NCI-H82 treated with DMSO at 0.1 percent for 48 hours (cell line): ENCODE results near the gene NDE1.
"Not testable (repeated sequence)": the region's sequence is repeated elsewhere in the genome, so short reads cannot be mapped to it uniquely, and the experiment has no call there.

ENCODE experiments used
- DNase-seq: peaks from one replicate; lab custom pipeline; 2025; ENCODE audit not compliant: unreplicated experiment; lab: John Stamatoyannopoulos, UW

The NDE1 gene

DNA sequence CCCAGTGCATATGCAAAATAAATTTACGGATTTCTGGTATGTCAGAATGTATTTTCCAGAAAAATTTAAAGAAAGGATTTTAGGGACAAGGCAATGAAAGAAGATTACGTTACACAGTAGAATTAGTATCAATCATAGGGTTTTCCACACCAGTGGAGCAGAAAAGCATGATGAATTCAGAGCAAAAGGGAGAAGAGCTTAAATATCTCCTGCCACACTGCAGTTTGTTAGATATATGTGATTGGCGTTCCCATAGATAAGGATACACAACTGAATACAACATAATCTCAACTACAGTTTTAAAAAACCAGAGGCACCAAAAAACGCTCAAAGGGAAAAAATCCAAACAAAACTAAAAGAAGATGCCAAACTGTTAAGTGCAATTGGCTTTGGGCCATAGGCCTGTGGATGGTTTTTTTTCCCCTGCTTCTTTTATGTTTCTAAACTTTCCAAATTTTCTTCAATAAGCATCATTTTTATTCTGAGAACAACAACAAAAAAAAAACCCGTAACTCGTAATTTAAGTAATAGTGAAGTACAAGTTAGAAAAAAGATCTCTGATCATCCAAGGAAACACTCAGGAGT is 29.3 kb upstream of the NDE1 start:
- no peak for DNase-seq

DNA sequence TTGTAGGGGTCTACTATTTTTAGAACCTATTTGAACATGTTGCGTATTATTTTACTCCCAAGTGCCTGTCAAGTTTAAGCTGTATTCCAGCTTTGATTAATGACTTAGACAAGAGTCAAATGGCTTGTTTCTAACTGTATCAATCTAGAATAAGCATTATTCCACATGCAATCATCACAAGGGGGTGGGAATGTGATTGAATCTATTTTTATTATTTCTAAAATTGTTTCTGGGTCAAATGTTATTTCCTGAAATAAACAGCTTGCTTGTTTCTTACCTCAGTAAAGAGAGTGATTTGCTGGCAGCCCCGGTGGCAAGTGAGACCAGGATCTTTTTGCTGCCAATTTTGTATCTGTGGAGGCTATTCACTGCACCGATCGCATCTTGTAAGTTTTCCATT is 28.6 kb upstream of the NDE1 start:
- no peak for DNase-seq

DNA sequence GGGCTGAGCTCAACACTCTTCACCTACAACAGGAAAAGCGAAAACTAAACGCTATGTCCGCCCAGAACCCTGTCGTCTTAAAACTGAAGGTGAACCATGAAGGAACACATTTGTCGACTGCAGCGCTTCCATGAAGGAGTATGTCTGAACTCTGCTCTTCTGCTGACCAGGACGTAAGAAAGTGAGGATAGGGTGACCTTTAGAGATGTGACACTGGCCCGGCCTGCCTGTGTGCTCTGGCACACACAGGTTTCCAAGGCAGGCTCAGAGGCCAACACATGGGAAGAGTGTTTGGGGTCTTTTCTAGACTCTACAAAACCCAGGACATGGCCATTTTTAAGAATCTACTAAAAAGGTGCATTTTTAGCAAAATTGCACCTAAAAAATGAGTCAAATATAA is 28.2 kb upstream of the NDE1 start:
- no peak for DNase-seq

DNA sequence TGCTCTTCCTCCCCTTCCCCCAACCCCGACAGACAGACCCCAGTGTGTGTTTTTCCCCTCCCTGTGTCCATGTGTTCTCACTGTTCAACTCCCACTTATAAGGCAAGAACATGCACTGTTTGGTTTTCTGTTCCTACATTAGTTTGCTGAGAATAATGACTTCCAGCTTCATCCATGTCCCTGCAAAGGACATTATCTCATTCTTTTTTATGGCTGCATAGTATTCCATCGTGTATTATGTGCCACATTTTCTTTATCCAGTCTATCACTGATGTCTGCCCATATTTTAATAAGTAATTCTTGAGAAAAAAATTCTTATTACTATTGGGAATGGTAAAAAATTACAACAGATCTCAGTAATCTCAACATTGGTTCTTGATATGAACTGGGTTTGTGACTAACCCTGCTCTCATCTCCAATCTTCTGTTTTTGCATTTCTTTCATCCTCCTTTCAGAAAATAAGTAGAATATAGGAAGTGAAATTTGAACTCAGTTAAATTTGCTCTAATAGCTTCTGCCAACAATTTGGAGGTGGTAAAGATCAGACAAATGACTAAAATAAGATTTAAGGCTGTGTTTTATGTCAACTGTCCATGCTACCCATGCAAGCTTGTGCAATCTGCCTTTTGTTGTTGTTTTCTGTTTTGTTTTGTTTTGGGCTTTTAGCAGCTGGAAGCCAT is 18.2 kb upstream of the NDE1 start:
- no peak for DNase-seq

DNA sequence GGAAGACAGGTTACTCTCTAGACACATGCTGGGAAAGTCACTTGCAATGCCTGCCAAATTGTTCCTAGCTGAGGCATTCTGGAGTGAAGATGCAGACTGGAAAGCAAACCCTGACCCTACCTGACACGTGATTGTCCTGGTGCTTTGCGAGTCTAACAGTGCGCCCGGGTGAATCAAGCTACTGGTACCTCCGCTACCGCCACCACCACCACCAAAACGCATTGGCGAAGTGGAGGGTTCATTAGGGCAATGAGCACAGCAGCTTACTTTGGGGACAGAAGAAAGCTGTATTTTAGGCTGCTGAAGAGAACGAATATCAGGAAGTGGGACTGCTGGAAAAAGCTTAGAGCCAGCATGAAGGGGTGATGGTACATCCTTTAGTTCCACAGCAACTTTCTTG is 14.1 kb upstream of the NDE1 start:
- no peak for DNase-seq

DNA sequence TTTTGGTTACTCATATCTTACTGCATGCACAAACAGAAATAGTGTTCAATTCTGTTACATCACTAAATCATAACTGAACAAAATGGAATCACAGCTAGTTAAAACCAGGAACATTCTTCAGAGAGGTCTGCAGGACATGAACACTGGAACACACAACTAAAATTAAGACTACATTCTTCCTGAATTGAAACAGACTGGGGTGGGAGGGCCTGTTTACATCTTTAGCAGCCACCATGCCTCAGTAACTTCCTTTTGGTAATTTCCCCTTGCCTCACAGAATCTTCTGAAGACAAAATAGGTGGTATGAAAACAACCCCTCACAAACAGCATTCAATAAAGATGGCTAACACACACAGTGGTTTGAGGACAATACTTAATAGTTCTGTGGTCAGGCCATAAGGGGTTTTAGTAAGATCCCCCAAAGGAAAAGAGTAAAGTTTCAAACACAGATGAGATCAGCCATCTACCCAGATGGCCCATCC is 13.6 kb upstream of the NDE1 start:
- no peak for DNase-seq

DNA sequence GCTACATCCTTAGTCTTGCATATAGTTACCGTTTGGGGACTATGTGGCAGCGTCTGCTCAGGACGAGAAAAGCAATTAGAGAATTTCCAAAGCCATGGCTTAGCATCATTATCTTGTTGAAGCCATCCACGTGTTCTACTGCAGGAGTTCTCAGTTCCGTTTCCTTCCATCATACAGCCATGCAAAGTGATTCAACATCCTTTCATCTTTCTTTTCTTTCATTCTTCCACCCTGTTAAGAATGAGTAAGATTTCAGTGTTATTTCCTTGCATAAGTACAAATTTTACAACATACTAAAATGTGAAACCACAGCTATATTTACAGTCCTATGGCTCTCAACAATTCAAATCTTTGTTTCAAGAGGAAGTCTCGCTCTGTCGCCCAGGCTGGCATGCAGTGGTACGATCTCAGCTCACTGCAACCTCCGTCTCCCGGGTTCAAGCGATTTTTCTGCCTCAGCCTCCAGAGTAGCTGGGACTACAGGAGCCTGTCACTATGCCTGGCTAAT is 10.9 kb upstream of the NDE1 start:
- DNase-seq: no peak

DNA sequence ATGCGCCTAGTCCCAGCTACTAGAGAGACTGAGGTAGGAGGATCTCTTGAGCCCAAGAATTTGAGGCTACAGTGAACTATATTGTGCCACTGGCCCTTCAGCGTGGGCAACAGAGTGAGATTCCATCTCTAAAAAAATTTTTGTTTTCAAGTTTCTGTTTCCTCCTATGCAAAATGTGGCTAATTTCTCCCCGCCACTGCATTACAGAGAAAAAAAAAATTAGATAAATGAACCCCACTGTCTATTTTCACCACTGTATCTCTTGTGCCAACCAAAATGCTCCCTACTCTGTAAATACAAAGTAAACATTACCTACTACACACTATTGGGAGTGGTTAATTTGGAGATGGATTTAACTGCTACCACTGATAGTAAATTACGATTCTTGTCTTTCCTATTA is 9.1 kb upstream of the NDE1 start:
- no peak for DNase-seq

DNA sequence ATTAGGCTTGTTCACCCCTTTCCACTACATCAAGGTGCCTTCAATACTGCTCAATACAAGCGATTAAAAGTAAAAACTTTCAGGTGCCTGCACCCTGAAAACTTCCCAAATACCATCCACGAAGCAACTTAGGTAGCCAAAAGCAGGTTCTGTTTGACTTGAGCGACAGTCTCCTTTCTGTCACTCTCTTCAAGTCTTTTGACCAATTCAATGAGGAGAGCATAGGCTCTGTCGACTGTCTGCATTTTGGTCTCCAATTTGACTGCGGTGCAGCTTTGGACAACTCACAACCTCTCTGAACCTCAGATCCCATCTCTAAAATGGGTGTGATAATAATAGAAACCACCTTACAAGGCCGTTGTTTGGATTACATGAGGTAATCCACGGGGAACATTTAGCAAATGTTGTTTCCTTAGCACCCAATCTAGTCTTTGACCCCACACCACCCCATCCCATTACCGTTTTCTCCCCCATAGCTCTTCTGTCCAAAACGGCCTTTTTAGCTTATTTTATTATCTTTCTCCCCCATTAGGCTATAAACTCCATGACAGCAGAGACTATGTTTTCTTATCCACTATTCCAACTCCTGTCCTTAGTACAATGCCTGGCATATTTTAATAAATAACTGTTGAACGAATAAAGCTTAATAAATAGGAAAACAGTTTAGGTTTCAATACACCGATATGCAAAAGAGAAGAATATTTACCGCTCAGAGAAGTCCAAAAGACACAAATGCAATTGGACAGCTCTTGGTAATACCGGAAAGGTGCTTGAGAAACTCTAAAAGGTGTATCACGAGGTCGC is 8.1 kb upstream of the NDE1 start:
- no peak for DNase-seq

DNA sequence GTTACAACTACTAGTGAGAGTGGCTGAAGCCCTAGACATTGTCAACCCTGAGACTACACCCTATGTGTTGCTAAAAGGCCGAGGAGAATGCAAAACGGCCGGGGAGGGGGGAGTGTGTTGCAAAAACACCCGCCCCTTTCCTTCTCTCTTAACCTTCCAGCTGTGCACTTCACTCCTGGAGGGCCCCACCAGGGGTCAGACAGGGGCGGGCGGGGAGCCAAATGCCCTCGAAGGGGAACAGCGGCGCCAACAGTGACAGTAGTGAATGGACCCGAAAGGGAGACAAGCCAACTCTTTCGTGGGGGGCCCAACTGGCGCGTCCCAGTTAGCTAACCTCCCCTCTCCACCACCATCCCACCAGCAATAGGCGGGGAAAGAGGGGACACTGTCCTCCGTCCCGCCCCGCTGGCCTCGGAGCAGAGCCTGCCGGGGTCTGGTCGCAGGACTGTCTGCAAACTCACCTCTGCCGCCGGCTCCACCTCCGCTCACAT is 7.4 kb upstream of the NDE1 start:
- DNase-seq: peak; percentile 38

DNA sequence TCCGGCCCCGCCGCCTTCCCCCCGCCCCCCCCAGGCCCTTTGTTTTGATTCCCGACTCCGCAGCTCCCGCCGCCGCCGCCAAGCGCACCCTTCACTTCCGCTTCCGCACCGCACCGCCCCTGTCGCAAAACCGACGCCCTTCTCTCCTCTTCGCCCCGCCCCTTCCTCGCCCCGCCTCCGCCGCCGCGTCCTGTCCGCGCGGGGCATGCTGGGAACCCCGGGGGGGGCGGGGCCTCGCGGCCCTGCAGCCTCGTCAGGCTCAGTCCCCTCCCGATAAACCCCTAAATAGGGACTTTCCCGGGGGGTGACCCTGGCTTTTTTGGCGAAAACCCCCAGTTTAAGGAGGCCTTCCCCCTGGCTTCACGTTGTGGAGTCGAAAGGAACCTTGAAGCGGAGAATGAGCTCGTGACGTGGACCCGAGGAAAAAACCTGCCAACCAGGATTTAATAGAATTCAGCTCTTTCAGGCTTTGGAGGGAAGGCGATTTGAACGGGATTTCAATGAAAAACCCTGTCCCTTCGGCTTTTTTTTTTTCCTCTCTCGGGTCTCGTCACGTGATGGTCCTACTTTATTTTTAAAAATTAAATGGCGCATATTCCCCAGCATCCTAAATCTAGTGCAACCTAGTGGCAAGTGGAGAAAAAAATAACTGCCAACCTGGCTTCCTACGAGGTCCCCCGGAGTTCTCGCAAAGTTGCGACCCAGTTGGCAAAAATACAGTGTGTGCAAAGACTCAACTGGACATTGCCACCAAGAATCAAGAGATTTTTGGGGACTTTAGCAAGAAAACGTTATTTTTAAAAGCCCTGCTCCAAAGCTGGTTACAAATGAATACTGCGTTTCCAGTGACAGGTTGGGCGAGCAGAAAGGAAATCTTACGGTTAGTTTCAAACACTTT is 6.7 kb upstream of the NDE1 start, which contains the start of gene MARF1:
Gene MARF1 (minus strand): TSS at position 107 of the 898 bp plus-strand sequence. CDS start 3,921 bp downstream, outside the sequence.
- peak; percentile 86 for DNase-seq

DNA sequence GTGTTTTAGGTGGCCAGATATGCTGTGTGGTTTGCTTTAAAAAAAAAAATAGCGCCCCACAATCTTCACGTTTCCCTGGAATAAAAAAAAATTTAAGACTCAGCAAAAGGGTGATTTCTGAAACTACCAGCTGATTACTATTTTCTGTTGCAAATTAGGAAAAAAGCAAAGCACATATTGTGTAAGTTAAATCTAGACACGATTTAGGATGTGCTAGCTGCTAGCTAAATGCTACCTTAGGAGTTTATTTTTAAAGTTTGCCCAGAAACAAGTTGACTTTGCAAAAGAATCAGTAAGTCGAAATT is 6.1 kb upstream of the NDE1 start:
- no peak for DNase-seq

DNA sequence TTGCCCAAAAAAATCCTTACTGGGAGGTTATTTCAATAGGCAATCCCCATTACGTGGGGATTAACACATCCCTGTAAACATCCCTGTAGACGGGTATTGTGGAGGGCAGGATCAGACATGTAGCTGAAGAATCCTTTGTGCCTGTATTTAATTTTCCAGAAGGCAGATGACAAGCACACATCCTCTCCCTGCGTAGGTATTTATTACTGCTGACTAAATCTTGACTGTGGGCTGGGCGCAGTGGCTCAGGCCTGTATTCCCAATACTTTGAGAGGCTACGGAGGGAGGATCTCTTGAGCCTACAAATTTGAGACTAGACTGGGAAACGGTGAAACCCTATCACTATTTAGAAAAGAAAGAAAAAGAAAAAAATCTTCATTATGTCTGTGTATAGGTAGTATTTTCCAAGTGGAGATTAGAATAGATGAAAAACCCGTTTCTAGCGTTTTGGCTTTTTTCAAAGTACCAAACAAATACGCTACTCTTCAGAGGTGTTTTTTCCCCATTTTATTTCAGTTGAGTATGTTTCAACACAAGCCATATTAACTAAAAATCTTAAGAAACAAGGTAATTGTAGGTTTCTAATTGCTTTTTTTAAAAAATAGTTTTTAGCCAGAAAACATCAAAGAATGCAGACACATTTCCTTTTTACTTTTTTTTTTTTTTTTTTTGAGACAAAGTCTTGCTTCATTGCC is 5.6 kb upstream of the NDE1 start:
- peak; percentile 62 for DNase-seq

DNA sequence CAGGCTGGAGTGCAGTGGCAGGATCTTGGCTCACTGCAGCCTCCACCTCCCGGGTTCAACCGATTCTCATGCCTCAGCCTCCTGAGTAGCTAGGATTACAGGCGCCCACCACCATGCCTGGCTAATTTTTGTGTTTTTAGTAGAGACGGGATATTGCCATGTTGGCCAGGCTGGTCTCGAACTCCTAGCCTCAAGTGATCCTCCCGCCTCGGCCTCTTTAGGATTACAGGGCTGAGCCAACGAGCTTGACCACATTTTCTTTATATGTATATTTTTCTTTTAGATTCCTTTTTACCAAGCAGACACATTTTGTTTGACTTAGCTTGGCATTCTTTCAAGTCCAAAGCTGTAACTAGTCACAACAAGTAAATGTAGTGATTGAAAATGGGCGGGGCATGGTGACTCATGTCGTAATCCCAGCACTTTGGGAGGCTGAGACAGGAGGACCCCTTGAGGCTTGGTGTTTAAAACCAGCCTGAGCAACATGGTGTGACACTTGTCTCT is 5.0 kb upstream of the NDE1 start:
- DNase-seq: not testable (repeated sequence)

DNA sequence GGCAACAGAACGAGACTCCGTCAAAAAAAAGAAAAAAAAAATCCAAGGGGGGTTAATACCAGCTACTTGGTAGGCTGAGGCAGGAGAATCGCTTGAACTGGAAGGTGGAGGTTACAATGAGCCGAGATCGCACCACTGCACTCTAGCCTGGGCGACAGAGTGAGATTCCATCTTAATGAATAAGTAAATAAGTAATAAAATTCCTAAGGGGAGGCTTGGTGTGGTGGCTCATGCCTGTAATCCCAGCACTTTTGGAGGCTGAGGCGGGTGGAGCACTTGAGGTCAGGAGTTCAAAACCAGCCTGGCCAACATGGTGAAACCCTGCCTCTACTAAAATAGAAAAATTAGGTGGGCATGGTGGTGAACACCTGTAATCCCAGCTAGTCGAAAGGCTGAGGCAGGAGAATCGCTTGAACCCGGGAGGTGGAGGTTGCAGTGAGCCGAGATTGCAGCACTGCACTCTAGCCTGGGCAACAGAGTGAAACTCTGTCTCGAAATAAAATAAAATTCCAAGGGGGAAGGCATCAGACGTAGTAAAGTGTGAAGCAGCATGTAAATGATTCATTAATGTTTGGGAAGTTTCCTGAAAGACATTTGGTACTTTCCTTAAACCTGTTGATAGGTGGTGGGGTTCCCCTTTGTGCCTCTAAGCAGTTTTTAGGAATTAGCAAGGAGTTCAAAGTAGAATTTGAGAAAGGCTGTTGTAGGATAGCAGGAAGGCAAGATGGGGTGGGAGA is 3.3 kb upstream of the NDE1 start:
- DNase-seq: not testable (repeated sequence)

DNA sequence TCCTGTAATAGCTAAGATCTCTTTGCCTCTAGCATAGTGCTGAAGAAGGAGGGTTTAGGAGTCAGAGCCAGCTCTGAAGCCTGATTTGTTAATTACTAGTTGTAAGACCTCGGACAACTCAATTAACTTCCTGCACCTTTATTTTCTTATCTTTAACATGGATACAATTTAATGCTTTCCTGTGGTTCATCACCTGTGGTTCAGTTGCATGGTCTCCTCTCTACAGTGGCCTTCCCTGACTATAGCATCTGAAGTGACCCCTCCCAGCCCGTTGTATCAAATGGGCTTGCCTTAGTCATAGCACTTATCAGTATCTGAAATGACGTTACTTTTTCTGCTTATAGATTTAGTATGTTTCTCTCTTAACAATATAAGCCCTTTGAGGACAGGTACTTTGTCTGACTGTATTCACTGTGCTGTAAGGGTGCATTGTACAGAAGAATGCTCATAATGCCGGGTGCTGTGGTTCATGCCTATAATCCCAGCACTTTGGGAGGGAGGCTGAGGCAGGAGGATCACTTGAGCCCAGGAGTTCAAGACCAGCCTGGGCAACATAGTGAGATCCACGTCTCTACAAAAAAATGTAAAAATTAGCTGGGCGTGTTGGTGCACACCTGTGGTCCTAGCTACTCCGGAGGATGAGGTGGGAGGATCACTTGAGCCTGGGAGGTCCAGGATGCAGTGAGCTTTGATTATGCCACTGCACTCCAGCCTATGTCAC is 2.6 kb upstream of the NDE1 start:
- no peak for DNase-seq

DNA sequence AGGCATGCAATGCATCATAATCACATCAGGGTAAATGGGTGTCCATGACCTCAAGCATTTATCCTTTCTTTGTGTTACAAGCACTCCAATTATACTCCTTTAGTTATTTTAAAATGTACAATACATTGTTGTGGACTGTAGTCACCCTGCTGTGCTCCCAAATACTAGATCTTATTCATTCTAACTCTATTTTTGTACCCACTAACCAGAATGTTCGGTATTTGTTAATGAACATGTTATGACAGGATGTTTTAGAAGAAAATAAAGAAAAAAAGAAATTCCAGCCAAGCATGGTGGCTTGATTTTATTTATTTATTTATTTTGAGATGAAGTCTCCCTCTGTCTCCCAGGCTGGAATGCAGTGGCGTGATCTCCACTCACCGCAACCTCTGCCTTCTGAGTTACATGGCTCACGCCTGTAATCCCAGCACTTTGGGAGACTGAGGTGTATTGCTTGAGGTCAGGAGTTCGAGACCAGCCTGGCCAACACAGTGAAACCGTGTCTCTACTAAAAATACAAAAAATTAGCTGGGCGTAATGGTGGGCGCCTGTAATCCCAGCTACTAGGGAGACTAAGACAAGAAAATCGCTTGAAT is 1.8 kb upstream of the NDE1 start:
- DNase-seq: no peak

DNA sequence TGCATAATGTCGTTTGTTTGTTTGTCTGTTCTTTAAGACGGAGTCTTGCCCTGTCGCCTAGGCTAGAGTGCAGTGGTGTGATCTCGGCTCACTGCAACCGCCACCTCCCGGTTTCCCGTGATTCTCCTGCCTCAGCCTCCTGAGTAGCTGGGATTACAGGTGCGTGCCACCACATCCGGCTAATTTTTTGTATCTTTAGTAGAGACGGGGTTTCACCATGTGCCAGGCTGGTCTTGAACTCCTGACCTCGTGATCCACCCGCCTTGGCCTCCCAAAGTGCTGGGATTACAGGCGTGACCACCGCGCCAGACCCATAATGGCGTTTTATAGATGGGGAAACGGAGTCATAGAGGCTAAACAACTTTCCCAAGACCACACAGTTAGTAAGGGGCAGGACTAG is 734 bp upstream of the NDE1 start:
- not testable (repeated sequence) for DNase-seq

DNA sequence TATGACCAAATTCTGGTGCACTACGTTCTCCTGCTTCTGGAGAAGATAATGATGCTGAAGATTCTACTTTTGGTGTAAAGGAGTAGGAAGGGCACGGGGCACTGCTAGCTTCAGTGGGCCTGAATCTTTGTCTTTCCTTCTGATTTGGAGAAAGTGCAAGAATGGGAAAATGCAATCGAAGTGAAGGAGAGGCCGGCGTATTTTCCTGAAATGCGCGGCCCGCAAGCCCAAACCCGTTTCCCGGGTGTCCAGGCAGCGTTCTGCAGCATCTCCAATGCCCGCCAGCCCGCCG is 372 bp upstream of the NDE1 start:
- no peak for DNase-seq
